LNCaP clone FGC (cell line): Measurements from ENCODE around the gene RUNX3.

ENCODE experiments used
- DNase-seq: peaks from one replicate; pipeline ENCODE4 v3.0.0-alpha.2; 2011; ENCODE audit warnings: low read depth
- H3K4me3 ChIP-seq: 2 replicates; pipeline ENCODE4 v1.5.1; 2011; ENCODE audit warnings: mild to moderate bottlenecking, low read depth, low read length, control low read depth
- TF ChIP-seq, protein P1 (sequence below): IDR thresholded peaks from 2 replicates; pipeline ENCODE4 v1.5.1; 2012; ENCODE audit warnings: mild to moderate bottlenecking; ENCODE audit not compliant: control insufficient read depth, insufficient read depth; ENCODE audit errors: extremely low read depth

The RUNX3 gene

DNA sequence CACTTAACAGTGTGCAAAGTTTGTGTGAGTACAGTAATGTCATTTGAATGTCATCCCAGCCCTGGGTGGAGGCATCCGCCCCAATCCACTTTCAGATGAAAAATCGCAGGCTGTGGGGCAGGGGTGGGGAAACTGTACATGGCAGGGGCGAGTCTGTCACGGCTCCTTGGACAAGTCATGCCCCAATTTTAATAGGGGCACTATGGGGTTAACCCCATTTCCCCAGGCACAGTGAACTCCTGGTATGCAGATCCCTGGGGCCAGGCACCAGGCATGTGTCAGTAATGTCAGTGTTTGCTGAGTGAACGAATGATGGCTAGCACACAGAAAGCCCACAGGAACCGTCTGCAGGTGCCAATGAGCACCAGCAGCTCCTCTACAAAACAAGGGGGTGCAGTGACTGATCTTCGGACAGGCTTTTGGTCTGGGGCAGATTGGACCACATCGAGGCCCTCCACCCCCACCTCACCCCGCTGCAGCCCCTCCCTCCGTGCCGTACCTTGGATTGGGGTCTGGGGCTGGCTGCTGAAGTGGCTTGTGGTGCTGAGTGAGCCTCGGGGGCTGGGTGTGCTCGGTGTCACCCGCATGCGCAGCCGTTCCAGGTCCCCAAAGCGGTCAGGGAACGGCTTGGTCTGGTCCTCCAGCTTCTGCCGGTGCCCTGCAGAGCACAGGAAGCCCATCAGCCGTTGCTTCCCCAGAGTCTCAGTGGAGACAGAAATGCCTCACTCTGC is 23.2 kb downstream of the RUNX3 start:
- TF ChIP-seq, protein P1, sequence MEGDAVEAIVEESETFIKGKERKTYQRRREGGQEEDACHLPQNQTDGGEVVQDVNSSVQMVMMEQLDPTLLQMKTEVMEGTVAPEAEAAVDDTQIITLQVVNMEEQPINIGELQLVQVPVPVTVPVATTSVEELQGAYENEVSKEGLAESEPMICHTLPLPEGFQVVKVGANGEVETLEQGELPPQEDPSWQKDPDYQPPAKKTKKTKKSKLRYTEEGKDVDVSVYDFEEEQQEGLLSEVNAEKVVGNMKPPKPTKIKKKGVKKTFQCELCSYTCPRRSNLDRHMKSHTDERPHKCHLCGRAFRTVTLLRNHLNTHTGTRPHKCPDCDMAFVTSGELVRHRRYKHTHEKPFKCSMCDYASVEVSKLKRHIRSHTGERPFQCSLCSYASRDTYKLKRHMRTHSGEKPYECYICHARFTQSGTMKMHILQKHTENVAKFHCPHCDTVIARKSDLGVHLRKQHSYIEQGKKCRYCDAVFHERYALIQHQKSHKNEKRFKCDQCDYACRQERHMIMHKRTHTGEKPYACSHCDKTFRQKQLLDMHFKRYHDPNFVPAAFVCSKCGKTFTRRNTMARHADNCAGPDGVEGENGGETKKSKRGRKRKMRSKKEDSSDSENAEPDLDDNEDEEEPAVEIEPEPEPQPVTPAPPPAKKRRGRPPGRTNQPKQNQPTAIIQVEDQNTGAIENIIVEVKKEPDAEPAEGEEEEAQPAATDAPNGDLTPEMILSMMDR = no peak
- no peak overlapping the region for H3K4me3 ChIP-seq
- no peak for DNase-seq

DNA sequence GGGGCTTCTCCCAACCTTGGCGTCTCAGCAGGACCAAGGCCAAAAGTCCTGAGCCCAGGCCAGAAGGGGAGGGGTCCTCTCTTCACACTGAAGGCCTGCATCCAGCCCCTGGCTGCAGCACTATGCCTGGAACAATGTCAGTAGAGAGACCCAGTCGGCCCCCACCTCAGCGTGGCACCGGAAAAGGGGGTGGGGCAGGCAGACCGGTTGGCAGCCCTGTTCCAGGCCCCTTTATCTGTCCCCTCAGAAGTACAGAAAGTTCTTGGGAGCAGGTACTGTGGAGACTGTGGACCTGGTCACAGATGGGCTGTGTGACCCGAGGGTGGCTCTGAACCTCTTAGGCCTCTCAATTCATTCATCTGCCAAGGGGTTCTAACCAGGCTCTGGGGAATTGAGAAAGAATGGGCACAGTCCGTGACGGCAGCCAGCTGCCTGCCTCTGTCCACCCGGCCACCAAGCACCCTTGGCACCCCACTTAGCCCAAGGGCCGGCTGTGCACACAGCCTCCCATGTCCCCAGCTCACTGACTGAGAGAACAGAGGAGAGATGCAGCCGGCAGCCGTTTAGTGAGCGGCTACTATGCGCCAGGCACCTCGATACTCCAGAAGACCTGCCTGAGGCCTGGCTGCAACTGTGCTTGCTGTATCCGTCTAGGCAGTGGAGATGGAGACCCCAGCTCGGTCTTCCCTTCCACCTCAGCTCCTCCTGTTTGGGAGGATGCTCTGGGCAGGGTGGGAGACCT is 23.9 kb downstream of the RUNX3 start:
- no peak overlapping the region for H3K4me3 ChIP-seq
- TF ChIP-seq, protein P1 = no peak
- no peak for DNase-seq

DNA sequence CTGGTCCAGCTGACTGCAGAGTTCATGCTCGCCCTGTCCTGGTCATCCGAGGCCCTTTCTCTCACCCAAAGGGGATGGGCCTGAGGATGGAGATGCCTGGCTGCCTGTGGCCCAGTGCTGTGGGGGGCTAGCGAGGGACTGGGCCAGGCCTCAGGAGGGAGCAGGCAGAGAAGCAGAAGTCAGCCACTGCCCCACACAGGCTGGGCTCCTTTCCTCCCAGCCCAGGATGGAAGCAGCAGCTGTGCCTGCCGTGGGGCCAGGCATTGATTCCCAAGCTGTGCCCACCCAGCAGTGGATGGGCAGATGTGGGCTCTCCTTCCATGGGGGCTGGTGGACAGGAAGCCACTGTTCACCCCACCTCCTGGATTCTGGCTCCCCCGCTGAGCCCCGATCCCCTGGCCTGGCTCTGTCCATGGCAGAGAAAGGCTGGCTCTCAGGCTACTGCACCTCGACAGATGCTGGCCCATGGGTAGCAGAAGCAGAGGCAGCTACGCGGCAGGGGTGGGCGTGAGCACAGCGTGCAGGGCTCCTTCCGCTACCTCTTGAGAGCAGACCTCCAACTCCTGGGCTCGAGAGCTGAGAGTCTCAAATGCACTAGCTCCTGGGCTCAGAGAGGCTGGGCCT is 24.6 kb downstream of the RUNX3 start:
- no peak for DNase-seq
- TF ChIP-seq, protein P1 = no peak
- no peak overlapping the region for H3K4me3 ChIP-seq

DNA sequence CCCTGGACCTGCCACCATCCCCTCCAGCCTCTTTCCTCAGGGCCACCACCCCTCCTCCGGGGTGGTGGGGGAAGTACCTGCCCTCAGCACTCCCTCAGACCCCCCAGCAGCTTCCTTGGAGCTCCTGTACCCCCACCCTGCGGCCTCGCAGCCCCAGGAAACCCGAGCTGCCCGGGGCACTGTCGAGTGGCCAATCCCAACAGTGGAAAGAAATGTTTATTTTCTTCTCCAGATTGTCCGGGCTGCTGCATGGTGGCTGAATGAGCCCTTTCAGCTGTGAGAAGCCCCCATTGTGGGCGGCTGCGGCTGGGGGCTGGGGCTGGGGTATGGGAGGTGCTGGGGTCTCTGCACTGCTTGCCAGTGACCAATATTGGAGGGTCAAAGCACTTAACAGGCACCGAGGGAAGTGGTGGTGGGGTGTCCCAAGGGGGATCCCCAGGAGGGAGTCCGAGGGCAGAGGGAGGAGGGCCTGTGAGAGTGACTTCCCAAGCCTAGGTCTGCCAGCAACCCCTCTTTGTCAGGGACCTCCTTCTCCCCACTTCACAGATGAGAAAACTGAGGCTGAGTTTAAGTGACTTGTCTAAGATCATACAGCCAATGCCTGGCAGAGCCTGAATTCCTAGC is 25.2 kb downstream of the RUNX3 start:
- no peak overlapping the region for H3K4me3 ChIP-seq
- DNase-seq = no peak
- TF ChIP-seq, protein P1 = no peak

DNA sequence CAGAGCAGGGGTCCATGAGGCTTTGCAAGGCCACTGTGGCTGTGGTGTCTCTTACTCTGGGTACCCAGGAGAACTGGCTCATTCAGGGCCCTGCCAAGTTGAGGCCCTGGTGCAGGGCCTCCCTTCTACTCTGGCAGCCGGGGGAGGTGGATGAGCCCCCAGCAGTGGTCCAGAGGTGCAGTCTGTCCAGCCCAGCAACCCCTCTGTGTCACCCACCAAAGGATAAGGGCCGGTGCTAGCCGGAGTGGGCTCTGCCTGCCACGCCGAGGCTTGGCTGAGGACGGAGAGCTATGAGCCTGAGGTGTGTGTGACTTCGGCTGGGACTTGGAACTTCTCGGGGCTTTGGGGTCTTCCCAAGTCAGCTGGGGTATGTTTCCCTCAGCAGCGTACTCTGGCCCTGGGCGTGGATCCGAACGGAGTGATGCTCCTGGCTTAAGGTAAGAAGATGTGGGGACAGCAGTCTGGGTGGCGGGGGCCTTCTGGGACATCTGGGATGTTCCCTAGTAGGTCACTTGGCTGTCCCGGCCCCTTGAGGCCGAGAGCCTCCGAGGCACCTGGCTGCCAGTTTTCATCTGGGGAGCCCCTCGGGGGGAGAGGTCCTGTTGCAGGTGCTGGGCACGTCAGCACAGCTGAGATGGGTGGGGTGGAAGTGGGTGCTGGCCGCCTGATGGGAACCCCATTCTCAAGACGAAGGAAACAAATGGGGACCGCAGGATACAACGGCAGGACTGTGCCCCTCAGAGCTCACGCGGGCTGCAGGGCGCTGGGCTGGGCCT is 25.9 kb downstream of the RUNX3 start:
- DNase-seq = no peak
- TF ChIP-seq, protein P1 = no peak
- H3K4me3 ChIP-seq = no peak overlapping the region

DNA sequence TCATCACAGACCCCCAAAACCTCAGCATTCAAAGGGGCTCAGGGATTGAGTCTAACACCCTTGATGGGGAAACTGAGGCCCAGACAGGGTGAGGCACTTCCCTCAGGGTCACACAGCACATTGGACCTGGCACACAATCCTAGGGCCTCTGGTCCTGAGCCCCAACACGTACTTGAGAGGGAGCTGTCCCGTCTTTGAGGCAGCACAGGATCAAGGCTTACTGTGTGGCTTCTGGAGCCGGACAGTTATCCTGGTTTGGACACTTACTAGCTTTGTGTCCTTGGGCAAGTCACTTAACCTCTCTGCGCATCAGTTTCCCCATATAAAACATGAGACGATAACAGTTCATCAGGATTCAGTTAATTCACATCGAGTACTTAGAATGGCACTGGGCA is 26.5 kb downstream of the RUNX3 start:
- TF ChIP-seq, protein P1 = no peak
- no peak overlapping the region for H3K4me3 ChIP-seq
- DNase-seq = no peak
